Measurements from ENCODE around the gene MED17.
"Not testable (repeated sequence)": the region's sequence is repeated elsewhere in the genome, so short reads cannot be mapped to it uniquely, and the experiment has no call there.

The MED17 gene

GRCh38 chr11:93757301-93757700, 26.8 kb upstream of the MED17 start:
- DNase-seq (ENCODE audit: low read depth in 1 of 2, low spot score in 1 of 2), result no peak

GRCh38 chr11:93757924-93758865, 25.9 kb upstream of the MED17 start:
- DNase-seq (ENCODE audit: low read depth in 1 of 2, low spot score in 1 of 2), result no peak

- not testable (repeated sequence) for DNase-seq (ENCODE audit: low read depth in 1 of 2, low spot score in 1 of 2)
Observed at GRCh38 chr11:93759123-93759522, 25.0 kb upstream of the MED17 start.

GRCh38 chr11:93761910-93762309, 22.2 kb upstream of the MED17 start:
- DNase-seq (ENCODE audit: low read depth in 1 of 2, low spot score in 1 of 2), result no peak

GRCh38 chr11:93765551-93765950, 18.5 kb upstream of the MED17 start:
- no peak for DNase-seq (ENCODE audit: low read depth in 1 of 2, low spot score in 1 of 2)

GRCh38 chr11:93766504-93766903, 17.6 kb upstream of the MED17 start:
- no peak for DNase-seq (ENCODE audit: low read depth in 1 of 2, low spot score in 1 of 2)

GRCh38 chr11:93767018-93767417, 17.1 kb upstream of the MED17 start:
- no peak for DNase-seq (ENCODE audit: low read depth in 1 of 2, low spot score in 1 of 2)

- no peak for DNase-seq (ENCODE audit: low read depth in 1 of 2, low spot score in 1 of 2)
Observed at GRCh38 chr11:93770160-93770559, 13.9 kb upstream of the MED17 start.

- no peak for DNase-seq (ENCODE audit: low read depth in 1 of 2, low spot score in 1 of 2)
Observed at GRCh38 chr11:93772123-93772522, 12.0 kb upstream of the MED17 start.

GRCh38 chr11:93773045-93773477, 11.0 kb upstream of the MED17 start:
- DNase-seq (ENCODE audit: low read depth in 1 of 2, low spot score in 1 of 2), result no peak

- no peak for DNase-seq (ENCODE audit: low read depth in 1 of 2, low spot score in 1 of 2)
Observed at GRCh38 chr11:93773601-93774200, 10.4 kb upstream of the MED17 start.

- not testable (repeated sequence) for DNase-seq (ENCODE audit: low read depth in 1 of 2, low spot score in 1 of 2)
Observed at GRCh38 chr11:93774560-93774959, 9.5 kb upstream of the MED17 start.

- no peak for DNase-seq (ENCODE audit: low read depth in 1 of 2, low spot score in 1 of 2)
Observed at GRCh38 chr11:93775289-93775688, 8.8 kb upstream of the MED17 start.

- no peak for DNase-seq (ENCODE audit: low read depth in 1 of 2, low spot score in 1 of 2)
Observed at GRCh38 chr11:93783362-93783761, 720 bp upstream of the MED17 start.

GRCh38 chr11:93783765-93784144, 327 bp upstream of the MED17 start:
- no peak for DNase-seq (ENCODE audit: low read depth in 1 of 2, low spot score in 1 of 2)

GRCh38 chr11:93784935-93785360, 866 bp downstream of the MED17 start:
- no peak for DNase-seq (ENCODE audit: low read depth in 1 of 2, low spot score in 1 of 2)

- DNase-seq (ENCODE audit: low read depth in 1 of 2, low spot score in 1 of 2), result no peak
Observed at GRCh38 chr11:93791493-93791892, 7.4 kb downstream of the MED17 start.

GRCh38 chr11:93796441-93797231, 12.6 kb downstream of the MED17 start:
- no peak for DNase-seq (ENCODE audit: low read depth in 1 of 2, low spot score in 1 of 2)

- no peak for DNase-seq (ENCODE audit: low read depth in 1 of 2, low spot score in 1 of 2)
Observed at GRCh38 chr11:93801366-93801765, 17.3 kb downstream of the MED17 start.

GRCh38 chr11:93804879-93805278, 20.8 kb downstream of the MED17 start:
- no peak for DNase-seq (ENCODE audit: low read depth in 1 of 2, low spot score in 1 of 2)

- no peak for DNase-seq (ENCODE audit: low read depth in 1 of 2, low spot score in 1 of 2)
Observed at GRCh38 chr11:93807980-93808379, 23.9 kb downstream of the MED17 start.

GRCh38 chr11:93813974-93814373, 29.9 kb downstream of the MED17 start:
- no peak for DNase-seq (ENCODE audit: low read depth in 1 of 2, low spot score in 1 of 2)

Data from stimulated activated CD4-positive, alpha-beta T cell treated with anti-CD3 and anti-CD28 coated beads, Interleukin-15, amount 100 ng/mL, for 1 hour (primary cell).